ENCODE data around the gene PLEKHG4B. TPM values are rescaled to one million over a fixed set of nuclear protein-coding genes. Genes with fewer than 3 reads are reported as not detected.

PLEKHG4B gene
- total RNA-seq, 2 donors from 2014 or later: 0.05 TPM; not detected in 1

DNA sequence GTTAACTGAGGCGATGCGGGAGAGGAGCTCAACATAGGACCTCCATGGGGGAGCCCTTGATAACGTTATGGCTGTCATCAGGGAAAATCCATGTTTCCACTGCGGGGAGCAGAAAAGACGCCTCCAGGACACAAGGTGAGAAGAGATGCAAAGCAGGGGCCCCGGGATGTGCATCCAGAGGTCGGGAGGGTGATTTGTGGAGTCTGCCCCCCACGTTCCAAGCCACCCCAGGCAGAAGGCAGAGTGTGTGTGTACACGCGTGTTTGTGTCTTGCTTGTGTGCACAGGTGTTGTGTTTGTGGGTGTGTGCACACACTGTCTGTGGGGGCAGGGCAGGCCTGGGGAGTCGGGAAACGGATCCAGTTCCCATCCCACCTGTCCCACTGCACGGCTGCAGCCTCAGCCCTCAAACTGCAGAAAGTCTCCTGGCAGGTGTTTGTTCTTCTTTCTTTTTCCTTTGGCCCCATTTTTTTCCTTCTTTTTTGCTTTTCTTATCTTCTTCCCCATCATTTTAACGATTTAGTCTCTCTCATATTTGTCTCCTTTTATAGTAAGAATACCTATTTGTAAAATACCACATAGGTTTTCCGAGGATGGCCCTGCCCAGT, 17.4 kb upstream of the PLEKHG4B start:
- DNase-seq (ENCODE audit: low spot score): no peak
- intact Hi-C loops (cut with DNase I): no loop called here

- no peak for DNase-seq (ENCODE audit: low spot score)
- intact Hi-C loops (cut with DNase I): no loop called here
These were observed 16.3 kb upstream of the PLEKHG4B start for GRCh38 chr5:75331-76320.

GRCh38 chr5:76358-77169, 15.4 kb upstream of the PLEKHG4B start:
- DNase-seq (ENCODE audit: low spot score): no peak
- intact Hi-C loops (cut with DNase I): no loop called here

DNA sequence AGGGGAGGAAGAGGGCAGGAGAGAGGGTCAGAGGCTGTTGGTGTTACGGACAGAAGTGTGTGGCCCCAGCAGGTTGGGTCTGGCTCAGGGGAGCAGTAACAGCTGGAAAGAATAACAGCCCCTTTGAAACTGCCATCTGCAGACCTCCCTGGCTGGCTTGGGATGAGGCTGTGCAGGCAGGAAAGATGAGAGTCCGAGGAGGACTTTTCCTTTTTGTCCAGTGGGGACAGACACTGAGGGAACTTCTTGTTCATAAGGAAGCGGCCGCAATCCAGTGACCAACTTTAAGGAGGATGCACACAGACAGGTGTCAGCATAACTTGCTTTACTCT, 14.8 kb upstream of the PLEKHG4B start:
- intact Hi-C loops (cut with DNase I): no loop called here
- no peak for DNase-seq (ENCODE audit: low spot score)

GRCh38 chr5:77546-77945, 14.4 kb upstream of the PLEKHG4B start:
- intact Hi-C loops (cut with DNase I): no loop called here
- no peak for DNase-seq (ENCODE audit: low spot score)

DNA sequence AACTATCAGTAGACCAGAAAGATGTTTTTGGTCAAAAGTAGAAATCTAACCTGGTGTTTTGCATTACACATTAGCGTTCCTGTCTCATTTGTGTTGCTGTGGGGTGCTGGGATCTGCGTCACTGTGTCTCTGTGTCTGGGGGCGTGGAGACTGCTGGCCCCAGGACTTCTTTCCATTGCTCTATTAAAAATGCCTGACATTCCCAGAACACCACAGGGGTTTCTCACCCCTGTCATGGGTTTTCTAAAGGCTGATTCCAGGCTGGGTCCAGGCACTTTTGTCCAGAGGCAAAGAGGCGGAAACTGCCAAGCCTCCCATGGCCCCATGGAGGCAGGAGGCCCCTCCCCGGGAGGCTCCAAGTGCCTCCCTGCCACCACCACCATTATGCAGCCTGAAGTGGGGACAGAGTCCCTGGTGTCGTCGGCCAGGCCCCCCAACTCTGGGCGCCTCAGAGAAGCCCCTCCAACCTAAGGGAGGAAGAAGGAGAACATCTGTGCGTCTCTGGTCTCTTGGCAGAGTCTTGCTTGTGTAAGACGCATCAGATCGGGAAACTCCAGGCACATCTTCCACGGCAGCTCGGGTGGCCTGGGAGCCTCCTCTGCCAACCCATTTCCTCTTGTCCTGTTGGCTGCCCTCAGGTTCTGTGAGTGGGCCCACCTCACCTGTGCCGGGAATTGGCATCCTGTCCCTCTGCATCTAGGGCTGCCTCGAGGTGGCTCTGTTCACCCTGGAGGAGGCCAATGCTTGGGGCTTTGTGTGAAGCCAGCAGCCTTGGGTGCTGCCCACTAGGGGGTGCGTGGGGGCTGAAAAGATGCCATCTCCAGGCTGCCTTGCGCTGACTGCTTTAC, 13.8 kb upstream of the PLEKHG4B start:
- intact Hi-C loops (cut with DNase I): no loop called here
- peak; percentile 76 for DNase-seq (ENCODE audit: low spot score)

- intact Hi-C loops (cut with DNase I): no loop called here
- DNase-seq (ENCODE audit: low spot score): no peak
These were observed 13.2 kb upstream of the PLEKHG4B start for GRCh38 chr5:78805-79149.

DNA sequence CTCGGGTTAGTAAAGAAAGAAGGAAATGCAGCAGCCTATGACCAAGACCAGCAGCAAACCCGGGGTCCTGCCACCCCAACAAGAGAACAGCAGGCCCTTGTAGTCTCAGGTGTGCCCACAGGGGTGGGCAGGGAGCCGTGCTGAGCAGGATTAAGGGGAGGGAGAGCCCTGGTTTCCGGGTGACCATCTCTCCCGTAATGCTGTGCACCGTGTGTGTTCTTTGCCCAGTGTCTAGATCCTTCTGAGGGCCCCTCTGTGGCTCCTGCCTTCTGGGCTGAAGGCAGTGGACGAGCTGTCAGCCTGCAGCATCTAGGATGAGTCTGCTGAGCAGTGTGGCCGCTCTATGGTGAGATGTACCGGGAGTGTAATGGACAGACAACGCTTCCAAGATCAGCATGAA, 12.7 kb upstream of the PLEKHG4B start:
- no peak for DNase-seq (ENCODE audit: low spot score)
- intact Hi-C loops (cut with DNase I): no loop called here

DNA sequence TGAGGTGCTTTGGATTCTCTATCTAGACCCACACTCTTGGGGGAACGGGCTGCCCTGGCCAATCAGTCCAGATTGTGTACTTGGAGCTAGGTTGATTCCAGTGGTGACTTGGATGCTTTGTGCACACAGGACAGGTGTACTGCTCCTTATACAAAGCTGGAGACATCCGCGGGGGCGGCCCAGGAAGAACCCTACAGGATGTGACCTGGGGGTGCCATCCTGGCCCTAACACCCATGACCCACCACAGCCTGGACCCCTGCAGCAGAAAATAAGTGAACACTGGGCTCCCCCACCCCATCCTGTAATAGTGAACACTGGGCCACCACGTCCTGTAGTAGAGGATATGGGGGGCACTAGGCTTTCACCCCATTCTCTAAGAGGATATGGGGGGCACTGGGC, 12.1 kb upstream of the PLEKHG4B start:
- intact Hi-C loops (cut with DNase I): no loop called here
- DNase-seq (ENCODE audit: low spot score): no peak

- intact Hi-C loops (cut with DNase I): no loop called here
- DNase-seq (ENCODE audit: low spot score): no peak
These were observed 10.5 kb upstream of the PLEKHG4B start for GRCh38 chr5:81391-82021.

- intact Hi-C loops (cut with DNase I): no loop called here
- no peak for DNase-seq (ENCODE audit: low spot score)
These were observed 9.9 kb upstream of the PLEKHG4B start for GRCh38 chr5:82097-82496.

GRCh38 chr5:82570-82969, 9.4 kb upstream of the PLEKHG4B start:
- no peak for DNase-seq (ENCODE audit: low spot score)
- intact Hi-C loops (cut with DNase I): no loop called here

DNA sequence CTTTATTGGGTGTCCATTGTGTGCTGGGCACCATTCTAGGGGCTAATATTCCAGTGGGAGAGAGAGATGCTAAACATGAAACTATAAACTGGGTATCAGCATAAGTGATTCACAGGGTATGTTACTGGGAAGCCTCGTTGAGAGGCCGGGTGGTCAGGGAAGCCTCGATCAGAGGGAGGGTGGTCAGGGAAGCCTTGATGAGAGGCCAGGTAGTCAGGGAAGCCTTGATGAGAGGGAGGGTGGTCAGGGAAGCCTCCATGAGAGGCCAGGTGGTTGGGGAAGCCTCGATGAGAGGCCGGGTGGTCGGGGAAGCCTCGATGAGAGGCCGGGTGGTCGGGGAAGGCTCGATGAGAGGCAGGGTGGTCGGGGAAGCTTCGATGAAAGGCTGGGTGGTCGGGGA, 8.9 kb upstream of the PLEKHG4B start:
- intact Hi-C loops (cut with DNase I): no loop called here
- no peak for DNase-seq (ENCODE audit: low spot score)

GRCh38 chr5:85334-85995, 6.5 kb upstream of the PLEKHG4B start:
- DNase-seq (ENCODE audit: low spot score): no peak

GRCh38 chr5:89337-90286, 2.4 kb upstream of the PLEKHG4B start:
- intact Hi-C loops (cut with DNase I): no loop called here
- no peak for DNase-seq (ENCODE audit: low spot score)

More at GRCh38 chr5:85334-85995, 6.5 kb upstream of the PLEKHG4B start:
- intact Hi-C loops (cut with DNase I): no loop called here

GRCh38 chr5:90590-91547, 1.1 kb upstream of the PLEKHG4B start:
- DNase-seq (ENCODE audit: low spot score): no peak

More at GRCh38 chr5:90590-91547, 1.1 kb upstream of the PLEKHG4B start:
- intact Hi-C loops (cut with DNase I): no loop called here

Data from posterior vena cava (tissue), 2 donors.